ENCODE measurements around the gene RAB5B. TPM values are rescaled to one million over a fixed set of nuclear protein-coding genes. Genes with fewer than 3 reads are reported as not detected.
"Not testable (repeated sequence)": the region's sequence is repeated elsewhere in the genome, so short reads cannot be mapped to it uniquely, and the experiment has no call there.

The RAB5B gene
- total RNA-seq, 1 experiment from 2014 or later: 46.9 TPM

- peak; percentile 77 for DNase-seq (ENCODE audit: low spot score)
Measured at GRCh38 chr12:55940065-55940732, 33.7 kb upstream of the RAB5B start.

GRCh38 chr12:55942055-55942454 lies 31.8 kb upstream of the RAB5B start:
- no peak for DNase-seq (ENCODE audit: low spot score)

GRCh38 chr12:55942577-55943136 lies 31.2 kb upstream of the RAB5B start:
- DNase-seq (ENCODE audit: low spot score): no peak

GRCh38 chr12:55946553-55946952 lies 27.3 kb upstream of the RAB5B start:
- no peak for DNase-seq (ENCODE audit: low spot score)

GRCh38 chr12:55955344-55955743 lies 18.5 kb upstream of the RAB5B start:
- no peak for DNase-seq (ENCODE audit: low spot score)

GRCh38 chr12:55955800-55956508 lies 17.9 kb upstream of the RAB5B start:
- no peak for DNase-seq (ENCODE audit: low spot score)

- no peak for DNase-seq (ENCODE audit: low spot score)
Measured at GRCh38 chr12:55957106-55957859, 16.6 kb upstream of the RAB5B start.

- DNase-seq (ENCODE audit: low spot score): no peak
Measured at GRCh38 chr12:55963760-55964159, 10.1 kb upstream of the RAB5B start.

GRCh38 chr12:55965240-55965639 lies 8.6 kb upstream of the RAB5B start:
- DNase-seq (ENCODE audit: low spot score): no peak

GRCh38 chr12:55965941-55966407 lies 7.9 kb upstream of the RAB5B start, which contains the start of gene PMEL:
PMEL (minus strand) TSS chr12:55966042; CDS start chr12:55966011, 31 bp downstream.
- no peak for DNase-seq (ENCODE audit: low spot score)

- peak; percentile 66 for DNase-seq (ENCODE audit: low spot score)
Measured at GRCh38 chr12:55966408-55967281, 7.2 kb upstream of the RAB5B start, which contains the start of gene CDK2. CDK2 (plus strand) TSS chr12:55966830; CDS start chr12:55967009, 179 bp downstream.

GRCh38 chr12:55969356-55969755 lies 4.5 kb upstream of the RAB5B start:
- DNase-seq (ENCODE audit: low spot score): no peak

- DNase-seq (ENCODE audit: low spot score): no peak
Measured at GRCh38 chr12:55970775-55971174, 3.1 kb upstream of the RAB5B start.

- DNase-seq (ENCODE audit: low spot score): no peak
Measured at GRCh38 chr12:55972042-55972441, 1.8 kb upstream of the RAB5B start.

- DNase-seq (ENCODE audit: low spot score): no peak
Measured at GRCh38 chr12:55972456-55972855, 1.4 kb upstream of the RAB5B start.

- no peak for DNase-seq (ENCODE audit: low spot score)
Measured at GRCh38 chr12:55972911-55973598, 823 bp upstream of the RAB5B start.

GRCh38 chr12:55974308-55974730 lies 441 bp downstream of the RAB5B start:
- no peak for DNase-seq (ENCODE audit: low spot score)

- no peak for DNase-seq (ENCODE audit: low spot score)
Measured at GRCh38 chr12:55978393-55978792, 4.5 kb downstream of the RAB5B start.

- DNase-seq (ENCODE audit: low spot score): no peak
Measured at GRCh38 chr12:55979069-55979468, 5.2 kb downstream of the RAB5B start.

GRCh38 chr12:55981882-55982281 lies 8.0 kb downstream of the RAB5B start:
- not testable (repeated sequence) for DNase-seq (ENCODE audit: low spot score)

Data from H4 (cell line).